Activated gamma-delta T cell treated with Interleukin-2 at 50 U/mL for 16 hours (primary cell): ENCODE results near the gene CENPV.

Experiments
- DNase-seq: peaks from one replicate; pipeline ENCODE4 v3.0.0-alpha.2; 2020

Gene CENPV

GRCh38 chr17:16358394-16358793, 5.1 kb upstream of the CENPV start:
- no peak for DNase-seq

GRCh38 chr17:16354585-16354984, 1.3 kb upstream of the CENPV start:
- no peak for DNase-seq

GRCh38 chr17:16352667-16353316, 477 bp downstream of the CENPV start:
- DNase-seq: peak; percentile 21

GRCh38 chr17:16352303-16352666, 984 bp downstream of the CENPV start:
- peak; percentile 8 for DNase-seq

GRCh38 chr17:16351831-16352230, 1.4 kb downstream of the CENPV start:
- no peak for DNase-seq

GRCh38 chr17:16349431-16349830, 3.8 kb downstream of the CENPV start:
- DNase-seq: no peak

GRCh38 chr17:16348586-16348985, 4.7 kb downstream of the CENPV start:
- no peak for DNase-seq

GRCh38 chr17:16346721-16347271, 6.5 kb downstream of the CENPV start:
- DNase-seq: no peak

GRCh38 chr17:16345565-16345964, 7.7 kb downstream of the CENPV start:
- DNase-seq: no peak

GRCh38 chr17:16343569-16343968, 9.7 kb downstream of the CENPV start:
- DNase-seq: no peak

- DNase-seq: no peak
Measured at GRCh38 chr17:16342979-16343378, 10.3 kb downstream of the CENPV start.

- DNase-seq: no peak
Measured at GRCh38 chr17:16339959-16340358, 13.3 kb downstream of the CENPV start.

- no peak for DNase-seq
Measured at GRCh38 chr17:16339402-16339801, 13.9 kb downstream of the CENPV start.

GRCh38 chr17:16338391-16338790, 14.9 kb downstream of the CENPV start:
- DNase-seq: no peak

- DNase-seq: no peak
Measured at GRCh38 chr17:16329519-16330271, 23.6 kb downstream of the CENPV start.

GRCh38 chr17:16328997-16329396, 24.3 kb downstream of the CENPV start:
- DNase-seq: no peak

- no peak for DNase-seq
Measured at GRCh38 chr17:16327018-16327417, 26.3 kb downstream of the CENPV start.

- no peak for DNase-seq
Measured at GRCh38 chr17:16325964-16326363, 27.3 kb downstream of the CENPV start.

- DNase-seq: no peak
Measured at GRCh38 chr17:16322636-16323035, 30.6 kb downstream of the CENPV start.

- no peak for DNase-seq
Measured at GRCh38 chr17:16319969-16320368, 33.3 kb downstream of the CENPV start.

- DNase-seq: no peak
Measured at GRCh38 chr17:16314859-16315258, 38.4 kb downstream of the CENPV start.

- no peak for DNase-seq
Measured at GRCh38 chr17:16314189-16314588, 39.1 kb downstream of the CENPV start.

GRCh38 chr17:16313139-16314090, 39.9 kb downstream of the CENPV start:
- no peak for DNase-seq
